ENCODE data around the gene TWIST2. TPM values are rescaled to one million over a fixed set of nuclear protein-coding genes. Genes with fewer than 3 reads are reported as not detected.

Gene TWIST2
- polyA plus RNA-seq, 3 donors = 3.1 to 4.0 (median 3.5) TPM

- DNase-seq (ENCODE audit: low read depth in 3 of 3, low spot score in 2 of 3) = no peak
These were observed 8.2 kb downstream of the TWIST2 start for GRCh38 chr2:238855891-238856580.

GRCh38 chr2:238856713-238857567 is 9.1 kb downstream of the TWIST2 start:
- no peak for DNase-seq (ENCODE audit: low read depth in 3 of 3, low spot score in 2 of 3)

DNA sequence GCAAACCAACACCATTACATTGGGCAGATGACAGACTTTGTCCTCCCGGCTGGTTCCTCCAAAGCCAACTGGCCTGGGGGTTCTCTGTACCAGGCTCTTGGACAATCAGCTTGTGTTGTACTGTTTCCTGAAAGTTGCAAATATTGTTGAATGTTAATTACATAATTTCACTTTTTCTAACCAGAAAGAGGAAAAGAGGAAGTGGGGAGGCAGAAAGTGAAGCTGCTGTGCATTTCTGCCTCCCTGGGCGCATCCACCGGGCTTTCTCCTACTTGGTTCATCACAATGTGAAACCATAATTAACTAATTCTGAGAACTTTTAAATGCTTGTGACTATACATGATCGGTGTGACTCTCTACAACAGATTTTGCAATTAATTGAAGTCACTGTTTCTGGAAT is 10.1 kb downstream of the TWIST2 start:
- no peak for DNase-seq (ENCODE audit: low read depth in 3 of 3, low spot score in 2 of 3)

- no peak for DNase-seq (ENCODE audit: low read depth in 3 of 3, low spot score in 2 of 3)
These were observed 11.9 kb downstream of the TWIST2 start for GRCh38 chr2:238859636-238860347.

DNA sequence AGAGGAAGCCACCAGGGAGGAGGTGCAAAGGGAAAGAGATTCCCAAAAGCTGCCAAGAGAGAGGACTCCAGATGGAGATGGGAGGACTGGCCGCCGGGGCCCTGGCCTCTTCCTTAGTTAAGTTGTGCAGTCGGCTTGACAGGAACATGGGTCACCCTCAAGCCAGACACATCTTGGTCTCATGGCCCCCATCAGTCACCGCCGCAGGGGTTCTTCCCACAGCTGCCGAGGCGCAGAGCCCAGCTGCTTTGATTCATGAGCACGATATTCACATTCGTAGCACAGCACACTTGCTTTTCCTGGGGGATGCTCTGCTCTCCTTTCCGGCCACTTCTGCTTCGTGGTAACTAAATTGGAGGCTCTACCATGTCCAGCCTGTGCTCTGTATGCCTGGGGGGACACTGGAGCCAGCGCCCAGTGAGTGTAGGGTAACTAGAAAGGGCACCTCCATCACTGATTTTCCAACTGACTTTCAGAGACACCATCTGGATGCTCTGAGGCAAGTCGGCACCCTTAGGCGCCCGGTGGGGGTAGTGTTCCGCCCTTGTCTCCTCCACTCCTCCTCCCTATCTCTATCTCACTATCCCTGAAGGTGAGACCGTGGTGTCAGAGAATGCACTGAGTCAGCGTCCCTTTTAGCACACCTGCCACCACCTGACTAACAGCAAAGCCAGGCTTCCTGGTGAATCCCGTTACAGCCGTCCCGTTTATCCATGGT is 13.3 kb downstream of the TWIST2 start:
- no peak for DNase-seq (ENCODE audit: low read depth in 3 of 3, low spot score in 2 of 3)

GRCh38 chr2:238861766-238862315 is 14.0 kb downstream of the TWIST2 start:
- DNase-seq (ENCODE audit: low read depth in 3 of 3, low spot score in 2 of 3) = no peak

DNA sequence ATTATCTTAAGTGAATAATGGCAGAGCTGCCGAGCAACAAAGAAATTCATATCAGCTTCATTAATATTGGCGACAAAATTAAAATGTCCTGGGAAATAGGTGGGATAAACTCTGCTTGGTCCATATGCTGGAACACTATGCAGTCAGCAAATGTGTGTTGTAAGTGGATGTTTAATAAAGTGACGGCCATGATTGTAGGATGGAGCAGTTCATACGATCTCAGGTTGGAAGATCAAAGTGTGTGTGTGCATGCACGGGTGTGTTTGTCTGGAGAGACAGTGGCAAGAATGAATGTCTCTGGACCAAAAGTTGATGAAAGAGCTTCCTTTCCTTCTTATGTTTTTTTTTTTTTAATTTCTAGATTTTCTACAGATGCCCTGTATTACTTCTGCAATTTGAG is 14.8 kb downstream of the TWIST2 start:
- no peak for DNase-seq (ENCODE audit: low read depth in 3 of 3, low spot score in 2 of 3)

- DNase-seq (ENCODE audit: low read depth in 3 of 3, low spot score in 2 of 3) = no peak
These were observed 15.3 kb downstream of the TWIST2 start for GRCh38 chr2:238863231-238863630.

GRCh38 chr2:238863749-238864206 is 15.9 kb downstream of the TWIST2 start:
- DNase-seq (ENCODE audit: low read depth in 3 of 3, low spot score in 2 of 3) = no peak

GRCh38 chr2:238864207-238865014 is 16.5 kb downstream of the TWIST2 start:
- DNase-seq (ENCODE audit: low read depth in 3 of 3, low spot score in 2 of 3) = no peak

GRCh38 chr2:238865015-238865719 is 17.3 kb downstream of the TWIST2 start:
- DNase-seq (ENCODE audit: low read depth in 3 of 3, low spot score in 2 of 3) = no peak

GRCh38 chr2:238865744-238866355 is 18.0 kb downstream of the TWIST2 start:
- DNase-seq (ENCODE audit: low read depth in 3 of 3, low spot score in 2 of 3) = no peak

- no peak for DNase-seq (ENCODE audit: low read depth in 3 of 3, low spot score in 2 of 3)
These were observed 18.9 kb downstream of the TWIST2 start for GRCh38 chr2:238866656-238867277.

- DNase-seq (ENCODE audit: low read depth in 3 of 3, low spot score in 2 of 3) = no peak
These were observed 20.2 kb downstream of the TWIST2 start for GRCh38 chr2:238868067-238868524.

DNA sequence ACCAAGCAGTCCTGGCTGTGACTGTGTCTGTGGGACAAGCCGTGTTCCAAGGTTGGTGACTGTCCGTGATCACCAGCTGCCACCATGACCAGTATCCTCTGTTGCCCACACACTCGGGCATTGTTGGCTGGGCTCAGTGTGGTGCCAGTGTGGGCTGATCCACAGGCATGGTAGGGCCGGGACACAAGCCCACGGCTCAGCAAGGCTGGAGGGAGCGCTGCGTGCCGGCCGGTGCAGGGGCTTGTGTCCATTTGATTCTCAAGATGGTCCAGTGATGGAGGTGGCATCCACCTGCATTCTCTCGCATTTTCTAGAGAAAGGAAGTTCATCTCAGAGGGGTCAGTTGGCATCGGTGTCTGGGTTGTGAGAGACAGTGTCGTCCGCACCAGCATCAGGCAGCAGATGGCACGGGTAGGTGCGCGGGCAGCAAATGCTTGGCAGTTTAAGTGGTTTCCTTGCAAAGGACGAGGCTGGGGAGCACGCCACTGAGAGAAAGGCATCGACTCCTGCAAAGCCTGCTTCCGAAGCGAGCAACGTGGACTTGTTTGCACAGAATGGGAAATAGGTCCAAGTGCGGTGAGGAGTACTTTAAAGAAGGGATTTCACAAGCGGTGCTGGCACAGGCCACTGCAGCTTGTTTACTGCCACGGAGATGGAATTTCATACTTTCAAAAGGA is 20.9 kb downstream of the TWIST2 start:
- DNase-seq (ENCODE audit: low read depth in 3 of 3, low spot score in 2 of 3) = no peak

DNA sequence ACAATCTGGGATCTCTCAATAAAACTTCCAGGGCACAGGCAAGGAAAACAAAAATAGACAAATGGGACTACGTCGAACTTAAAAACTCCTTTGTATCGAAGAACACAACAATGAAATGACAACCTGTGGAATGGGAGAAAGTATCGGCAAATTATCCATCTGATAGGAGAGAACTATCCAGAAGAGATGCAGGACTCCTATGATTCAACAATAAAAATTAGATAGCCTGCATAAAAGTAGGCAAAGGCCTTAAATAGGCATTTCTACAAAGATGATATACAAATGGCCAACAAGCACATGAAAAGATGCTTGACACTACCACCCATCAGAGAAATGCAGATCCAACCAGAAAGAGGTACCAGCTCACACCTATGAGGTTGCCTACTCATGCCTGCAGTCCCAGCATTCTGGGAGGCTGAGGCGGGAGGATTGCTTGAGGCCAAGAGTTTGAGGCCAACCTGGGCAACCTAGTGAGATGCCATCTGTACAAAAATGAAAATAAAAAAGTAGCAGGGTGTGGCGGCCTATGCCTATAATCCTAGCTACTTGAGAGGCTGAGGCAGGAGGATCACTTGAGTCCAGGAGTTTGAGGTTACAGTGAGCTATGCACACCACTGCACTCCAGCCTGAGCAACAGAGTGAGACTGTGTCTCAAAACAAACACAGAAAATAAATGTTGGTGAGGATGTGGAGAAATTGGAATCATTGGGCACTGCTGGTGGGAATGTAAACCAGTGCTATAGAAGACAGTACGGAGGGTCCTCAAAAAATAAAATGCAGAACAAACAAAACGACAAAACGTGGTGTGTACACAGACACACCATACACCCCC is 21.6 kb downstream of the TWIST2 start:
- no peak for DNase-seq (ENCODE audit: low read depth in 3 of 3, low spot score in 2 of 3)

Measured in right renal cortex interstitium (tissue), 3 donors.